ES-I3 (cell line): Measurements from ENCODE around the gene C2CD4C.
"Not testable (repeated sequence)": the region's sequence is repeated elsewhere in the genome, so short reads cannot be mapped to it uniquely, and the experiment has no call there.

Experiments
- H3K36me3 ChIP-seq: 2 replicates; pipeline ENCODE4 v1.6.1; 2013; ENCODE audit warnings: mild to moderate bottlenecking, low read length, control low read depth, moderate library complexity; ENCODE audit not compliant: insufficient read depth
- H3K4me1 ChIP-seq: 2 replicates; pipeline ENCODE4 v1.6.1; 2013; ENCODE audit warnings: mild to moderate bottlenecking, control low read depth, low read length; ENCODE audit not compliant: insufficient read depth
- H3K9ac ChIP-seq: 2 replicates; pipeline ENCODE4 v1.6.1; 2013; ENCODE audit warnings: low read depth, mild to moderate bottlenecking, low read length, moderate library complexity
- H3K9me3 ChIP-seq: 2 replicates; pipeline ENCODE4 v1.6.1; 2013; ENCODE audit warnings: mild to moderate bottlenecking, low read length, moderate library complexity; ENCODE audit not compliant: control insufficient read depth, insufficient read depth

C2CD4C gene

GRCh38 chr19:408902-409515 lies at the start of gene C2CD4C:
TSS of gene C2CD4C (minus strand) at chr19:409147. CDS start at chr19:408361, 786 bp downstream.
- H3K4me1 ChIP-seq: peaks cover 13% of the 10 kb centered on the region
- peak within 1 kb of the TSS; percentile 65 for H3K9ac ChIP-seq
- H3K36me3 ChIP-seq: no peaks in the 10 kb centered on the region
- no peaks in the 10 kb centered on the region for H3K9me3 ChIP-seq

- Histone ChIP-seq H3K9me3 (peaks cover 6% of the 10 kb centered on the region; the same call in 1 of the 2 replicates), H3K4me1 (no peaks in the 10 kb centered on the region), H3K36me3 (no peaks in the 10 kb centered on the region), H3K9ac (no peak overlapping the region)
Measured at GRCh38 chr19:458091-459042, 49.4 kb upstream of the C2CD4C start.

GRCh38 chr19:457636-458035 lies 48.7 kb upstream of the C2CD4C start:
- no peak overlapping the region for H3K9ac ChIP-seq
- H3K4me1 ChIP-seq: no peaks in the 10 kb centered on the region
- no peaks in the 10 kb centered on the region for H3K36me3 ChIP-seq
- peaks cover 6% of the 10 kb centered on the region; the same call in 1 of the 2 replicates for H3K9me3 ChIP-seq

- Histone ChIP-seq H3K36me3 (no peaks in the 10 kb centered on the region), H3K4me1 (no peaks in the 10 kb centered on the region), H3K9me3 (peaks cover 6% of the 10 kb centered on the region; the same call in 1 of the 2 replicates), H3K9ac (no peak overlapping the region)
Measured at GRCh38 chr19:456547-457110, 47.7 kb upstream of the C2CD4C start.

- H3K9me3 ChIP-seq: peaks cover 6% of the 10 kb centered on the region; the same call in 1 of the 2 replicates
Measured at GRCh38 chr19:455851-456546, 47.1 kb upstream of the C2CD4C start.

GRCh38 chr19:455031-455705 lies 46.2 kb upstream of the C2CD4C start:
- H3K36me3 ChIP-seq: no peaks in the 10 kb centered on the region
- H3K9me3 ChIP-seq: peaks cover 6% of the 10 kb centered on the region; the same call in 1 of the 2 replicates
- no peaks in the 10 kb centered on the region for H3K4me1 ChIP-seq
- no peak overlapping the region for H3K9ac ChIP-seq

More at GRCh38 chr19:455851-456546, 47.1 kb upstream of the C2CD4C start:
- Histone ChIP-seq H3K4me1 (no peaks in the 10 kb centered on the region), H3K9ac (no peak overlapping the region), H3K36me3 (no peaks in the 10 kb centered on the region)

- H3K4me1 ChIP-seq: no peaks in the 10 kb centered on the region
- H3K9ac ChIP-seq: no peak overlapping the region
- H3K9me3 ChIP-seq: peaks cover 6% of the 10 kb centered on the region; the same call in 1 of the 2 replicates
- no peaks in the 10 kb centered on the region for H3K36me3 ChIP-seq
Measured at GRCh38 chr19:453606-454005, 44.7 kb upstream of the C2CD4C start.

GRCh38 chr19:452829-453228 lies 43.9 kb upstream of the C2CD4C start:
- no peak overlapping the region for H3K9ac ChIP-seq
- no peaks in the 10 kb centered on the region for H3K4me1 ChIP-seq
- peaks cover 6% of the 10 kb centered on the region; the same call in 1 of the 2 replicates for H3K9me3 ChIP-seq
- no peaks in the 10 kb centered on the region for H3K36me3 ChIP-seq

- H3K36me3 ChIP-seq, H3K9ac ChIP-seq, H3K9me3 ChIP-seq, H3K4me1 ChIP-seq: not testable (repeated sequence)
Measured at GRCh38 chr19:450912-451481, 42.0 kb upstream of the C2CD4C start.

GRCh38 chr19:449916-450315 lies 41.0 kb upstream of the C2CD4C start:
- Histone ChIP-seq H3K9ac (no peak overlapping the region), H3K36me3 (no peaks in the 10 kb centered on the region), H3K4me1 (no peaks in the 10 kb centered on the region), H3K9me3 (peaks cover 6% of the 10 kb centered on the region; the same call in 1 of the 2 replicates)

- no peak overlapping the region for H3K9ac ChIP-seq
- no peaks in the 10 kb centered on the region for H3K36me3 ChIP-seq
- H3K4me1 ChIP-seq: no peaks in the 10 kb centered on the region
- H3K9me3 ChIP-seq: no peaks in the 10 kb centered on the region
Measured at GRCh38 chr19:447816-448560, 39.0 kb upstream of the C2CD4C start.

- Histone ChIP-seq H3K9me3 (no peaks in the 10 kb centered on the region), H3K36me3 (no peaks in the 10 kb centered on the region), H3K9ac (no peak overlapping the region), H3K4me1 (no peaks in the 10 kb centered on the region)
Measured at GRCh38 chr19:447064-447426, 38.1 kb upstream of the C2CD4C start.

- H3K36me3 ChIP-seq: no peaks in the 10 kb centered on the region; the same call in 1 of the 2 replicates
- no peaks in the 10 kb centered on the region for H3K4me1 ChIP-seq
- H3K9me3 ChIP-seq: no peaks in the 10 kb centered on the region
- H3K9ac ChIP-seq: no peak overlapping the region
Measured at GRCh38 chr19:444677-445210, 35.8 kb upstream of the C2CD4C start.
